Thyroid gland (tissue), 4 donors: ENCODE data around the gene TMEM167B. TPM values are rescaled to one million over a fixed set of nuclear protein-coding genes. Genes with fewer than 3 reads are reported as not detected.

ENCODE experiments used
- DNase-seq, 2 donors: peaks; one replicate each; pipeline ENCODE4 v3.0.0-alpha.2; 2019
- H3K27ac ChIP-seq, 3 donors: fragments of 200-600 bp; sonication (generic); 1 replicate in 2 of 3; 2 replicates in 1 of 3; pipeline ENCODE4 v1.5.1; 2016 to 2019; ENCODE audit warnings: mild to moderate bottlenecking in 1 of 3, moderate library complexity in 1 of 3
- H3K27me3 ChIP-seq: fragments of 200-600 bp; sonication (generic); one replicate; pipeline ENCODE4 v1.5.1; 2019
- H3K36me3 ChIP-seq, 2 donors: fragments of 200-600 bp; sonication (generic); one replicate each; pipeline ENCODE4 v1.5.1; 2016 to 2019
- H3K4me1 ChIP-seq, 2 donors: fragments of 200-600 bp; sonication (generic); one replicate each; pipeline ENCODE4 v1.5.1; 2017 to 2019
- H3K4me3 ChIP-seq, 3 donors: fragments of 200-600 bp; sonication (generic); replicated peaks in 1 of 3; 1 replicate in 2 of 3; 2 replicates in 1 of 3; pipeline ENCODE4 v1.5.1; 2016; ENCODE audit warnings: mild to moderate bottlenecking in 1 of 3
- H3K9me3 ChIP-seq: fragments of 200-600 bp; sonication (generic); one replicate; pipeline ENCODE4 v1.5.1; 2017
- POLR2A ChIP-seq, 2 donors: fragments of 450-650 bp; IDR thresholded peaks; one replicate each; pipeline ENCODE4 v1.6.1; 2017; ENCODE audit warnings: antibody characterized with exemption in 2 of 2, mild to moderate bottlenecking in 2 of 2, moderate library complexity in 1 of 2
- WGBS, 2 donors: methylation state at CpG; one replicate each; pipeline ENCODE4 v1.1.5; 2017; 5-methylcytosine and 5-hydroxymethylcytosine counted together
- intact Hi-C: fragments of 100-400 bp; cut with DNase I; formaldehyde crosslinking; loops from one replicate; pipeline ENCODE4 v1.15.1; 2023
- total RNA-seq, 4 donors: library from RNA; depleted of rRNA; stranded (reverse); fragments of >200 nt; gene quantifications; one replicate each; pipeline ENCODE4 v1.2.3, GENCODE V29; 2016
- TF ChIP-seq, protein P1 (sequence below), 6 experiments: fragments of 200-600 bp in 3 of 6; fragments of 450-650 bp in 3 of 6; sonication (generic) in 3 of 6; IDR thresholded peaks; one replicate each; pipeline ENCODE4 v1.5.1; 2016 to 2019; ENCODE audit warnings: antibody characterized with exemption in 6 of 6, mild to moderate bottlenecking in 2 of 6, inconsistent platforms in 1 of 6, moderate library complexity in 1 of 6

TMEM167B gene
- total RNA-seq, 4 donors from 2014 or later: 36.5 to 46.5 (median 39.2) TPM

DNA sequence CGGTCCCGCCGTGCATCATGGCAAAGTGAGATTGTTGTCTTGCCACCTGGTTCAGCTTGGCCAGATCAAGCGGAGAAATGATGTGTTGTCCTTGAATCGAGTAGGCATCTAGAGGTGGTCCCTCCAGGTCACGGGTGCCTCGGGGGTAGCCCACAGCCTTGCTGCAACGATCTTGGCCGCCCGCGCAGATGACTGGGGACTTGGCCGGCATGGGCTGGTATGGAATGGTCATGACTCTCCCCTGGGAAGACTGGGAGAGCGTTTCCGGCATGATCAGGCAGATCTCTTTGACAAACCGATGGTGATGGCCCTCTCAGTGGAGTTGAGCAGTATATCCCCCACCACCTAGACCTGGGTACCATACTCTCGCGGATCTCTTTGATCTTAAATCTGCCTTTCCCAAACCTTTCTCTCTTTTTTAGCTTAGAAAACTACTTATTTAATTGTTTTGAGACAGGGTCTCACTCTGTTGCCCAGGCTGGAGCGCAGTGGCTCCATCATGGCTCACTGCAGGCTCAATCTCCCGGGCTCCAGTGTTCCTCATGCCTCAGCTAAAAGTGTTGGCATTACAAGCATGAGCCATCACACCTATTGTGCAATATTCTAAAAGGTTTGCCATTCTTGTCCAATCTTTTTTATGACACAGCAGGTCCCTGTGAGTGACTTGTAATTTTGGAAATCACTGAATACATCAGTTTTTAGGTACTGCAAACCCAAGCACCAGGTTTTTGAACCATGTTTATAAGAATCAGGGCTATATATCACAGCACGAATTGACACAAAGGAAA lies 14.0 kb downstream of the TMEM167B start:
- 88 to 92% methylated on average over 14 to 18 of the region's 20 CpGs for WGBS, 2 donors

GRCh38 chr1:109105881-109106280 lies 15.3 kb downstream of the TMEM167B start:
- Histone ChIP-seq H3K9me3 (no peaks in the 10 kb centered on the region), H3K4me3 (no peak overlapping the region), H3K27ac (no peak overlapping the region), H3K36me3 (no peaks in the 10 kb centered on the region), H3K4me1 (peaks cover 4 to 7% of the 10 kb centered on the region in 2 donors), H3K27me3 (no peaks in the 10 kb centered on the region)
- TF ChIP-seq POLR2A (IDR thresholded peaks at IDR 0.05): no peak
- TF ChIP-seq, protein P1, sequence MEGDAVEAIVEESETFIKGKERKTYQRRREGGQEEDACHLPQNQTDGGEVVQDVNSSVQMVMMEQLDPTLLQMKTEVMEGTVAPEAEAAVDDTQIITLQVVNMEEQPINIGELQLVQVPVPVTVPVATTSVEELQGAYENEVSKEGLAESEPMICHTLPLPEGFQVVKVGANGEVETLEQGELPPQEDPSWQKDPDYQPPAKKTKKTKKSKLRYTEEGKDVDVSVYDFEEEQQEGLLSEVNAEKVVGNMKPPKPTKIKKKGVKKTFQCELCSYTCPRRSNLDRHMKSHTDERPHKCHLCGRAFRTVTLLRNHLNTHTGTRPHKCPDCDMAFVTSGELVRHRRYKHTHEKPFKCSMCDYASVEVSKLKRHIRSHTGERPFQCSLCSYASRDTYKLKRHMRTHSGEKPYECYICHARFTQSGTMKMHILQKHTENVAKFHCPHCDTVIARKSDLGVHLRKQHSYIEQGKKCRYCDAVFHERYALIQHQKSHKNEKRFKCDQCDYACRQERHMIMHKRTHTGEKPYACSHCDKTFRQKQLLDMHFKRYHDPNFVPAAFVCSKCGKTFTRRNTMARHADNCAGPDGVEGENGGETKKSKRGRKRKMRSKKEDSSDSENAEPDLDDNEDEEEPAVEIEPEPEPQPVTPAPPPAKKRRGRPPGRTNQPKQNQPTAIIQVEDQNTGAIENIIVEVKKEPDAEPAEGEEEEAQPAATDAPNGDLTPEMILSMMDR (IDR thresholded peaks at IDR 0.05): no peak
- intact Hi-C loops: no loop called here
- DNase-seq: no peak
- 78 to 79% methylated on average over 4 of the region's 4 CpGs for WGBS, 2 donors

More for the DNA sequence above, 14.0 kb downstream of the TMEM167B start:
- no peaks in the 10 kb centered on the region for H3K36me3 ChIP-seq
- H3K9me3 ChIP-seq: no peaks in the 10 kb centered on the region
- no peak overlapping the region for H3K4me3 ChIP-seq
- H3K27ac ChIP-seq: no peak overlapping the region
- intact Hi-C loops: no loop called here
- no peak for TF ChIP-seq POLR2A (IDR thresholded peaks at IDR 0.05)
- TF ChIP-seq, protein P1 (IDR thresholded peaks at IDR 0.05): no peak
- H3K4me1 ChIP-seq: peaks cover 4 to 10% of the 10 kb centered on the region in 2 donors
- DNase-seq: no peak
- H3K27me3 ChIP-seq: no peaks in the 10 kb centered on the region

DNA sequence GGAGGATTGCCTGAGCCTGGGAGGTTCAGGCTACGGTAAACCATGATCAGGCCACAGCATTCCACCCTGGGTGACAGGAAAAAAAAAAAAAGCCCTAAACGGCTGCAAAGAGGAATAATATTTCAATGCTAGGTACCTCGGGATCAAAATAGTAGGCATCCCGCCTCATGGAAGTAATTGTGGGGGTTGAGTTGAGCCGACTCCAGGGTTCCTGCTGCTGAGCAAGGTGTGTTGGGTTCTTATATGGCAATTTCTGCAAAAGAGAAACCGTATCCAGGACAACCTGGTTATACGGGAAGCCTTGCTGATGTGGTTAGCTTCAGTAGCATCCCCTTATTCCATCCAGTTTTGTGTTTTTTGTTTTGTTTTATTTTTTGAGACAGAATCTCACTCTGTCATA lies 17.2 kb downstream of the TMEM167B start:
- Histone ChIP-seq H3K4me1 (peaks cover 5% of the 10 kb centered on the region in 2 donors), H3K27ac (no peak overlapping the region), H3K4me3 (no peak overlapping the region), H3K36me3 (no peaks in the 10 kb centered on the region), H3K9me3 (no peaks in the 10 kb centered on the region), H3K27me3 (no peaks in the 10 kb centered on the region)
- DNase-seq: no peak
- WGBS, 2 donors: 84 to 87% methylated on average over 7 of the region's 7 CpGs
- TF ChIP-seq POLR2A (IDR thresholded peaks at IDR 0.05): no peak
- TF ChIP-seq, protein P1 (IDR thresholded peaks at IDR 0.05): no peak
- intact Hi-C loops: no loop called here

DNA sequence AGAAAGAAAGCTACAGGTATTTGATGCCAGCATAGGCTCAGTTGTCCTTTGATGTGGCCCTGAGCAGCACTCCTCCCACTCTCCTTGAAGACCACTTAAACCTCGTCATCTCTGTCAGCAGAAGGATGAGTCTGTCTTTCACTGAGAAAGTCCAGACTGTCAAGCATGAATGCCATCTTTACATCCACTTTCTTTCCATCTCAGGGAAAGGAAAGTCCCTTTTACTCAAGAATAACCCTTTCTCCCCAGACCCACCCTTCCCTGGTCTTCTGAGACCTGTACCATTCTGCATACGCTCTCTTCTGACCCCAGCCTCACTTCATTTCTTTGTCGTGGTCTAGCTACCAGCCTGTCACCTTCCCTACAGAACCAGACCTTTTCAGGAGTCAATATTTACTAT lies 19.3 kb downstream of the TMEM167B start:
- Histone ChIP-seq H3K4me3 (no peak overlapping the region), H3K9me3 (no peaks in the 10 kb centered on the region), H3K4me1 (peaks cover 13 to 21% of the 10 kb centered on the region in 2 donors), H3K27ac (no peak overlapping the region), H3K36me3 (no peaks in the 10 kb centered on the region), H3K27me3 (no peaks in the 10 kb centered on the region)
- WGBS, 2 donors: 63 to 65% methylated on average over 3 of the region's 3 CpGs
- DNase-seq: no peak
- intact Hi-C loops: loop anchor here (5.0 kb wide), 1 partner anchor 87 kb away; no protein-coding TSS in a partner anchor
- no peak for TF ChIP-seq POLR2A (IDR thresholded peaks at IDR 0.05)
- TF ChIP-seq, protein P1 (IDR thresholded peaks at IDR 0.05): no peak

DNA sequence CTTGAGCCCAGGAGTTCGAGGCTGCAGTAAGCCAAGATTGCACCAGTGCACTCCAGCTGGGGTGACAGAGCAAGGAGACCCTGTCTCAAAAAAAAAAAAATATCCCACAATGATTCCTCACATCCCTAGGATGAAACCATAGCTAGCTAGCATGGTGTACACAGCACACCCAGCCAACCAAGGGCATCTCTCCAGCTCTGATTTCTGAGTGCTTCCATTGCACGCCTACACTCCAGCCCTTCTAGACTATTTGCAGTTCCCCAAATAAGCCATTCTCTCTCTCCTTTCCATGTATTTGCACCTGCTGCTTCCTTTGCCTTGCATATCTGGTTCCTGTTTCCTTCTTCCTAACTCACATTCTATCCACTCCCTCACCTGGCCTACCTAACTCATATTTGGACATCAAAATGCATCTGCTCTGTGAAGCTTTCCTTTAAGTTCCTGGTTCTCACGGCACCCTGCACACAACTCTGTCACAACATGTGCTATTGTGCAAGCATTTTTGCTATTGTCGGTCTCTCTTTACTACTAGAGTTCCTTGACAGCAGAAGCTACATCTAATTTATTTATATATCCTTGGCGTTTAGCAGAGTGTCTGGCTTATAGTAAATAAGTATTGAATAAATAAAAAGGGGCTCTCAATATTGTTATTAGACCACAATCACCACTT lies 21.0 kb downstream of the TMEM167B start:
- no peak for DNase-seq
- Histone ChIP-seq H3K4me3 (no peak overlapping the region), H3K9me3 (no peaks in the 10 kb centered on the region), H3K27me3 (no peaks in the 10 kb centered on the region), H3K36me3 (no peaks in the 10 kb centered on the region), H3K4me1 (peaks cover 13 to 21% of the 10 kb centered on the region in 2 donors), H3K27ac (no peak overlapping the region)
- TF ChIP-seq POLR2A (IDR thresholded peaks at IDR 0.05): no peak
- TF ChIP-seq, protein P1 (IDR thresholded peaks at IDR 0.05): no peak
- 78 to 79% methylated on average over 5 of the region's 5 CpGs for WGBS, 2 donors
- intact Hi-C loops: loop anchor here (5.0 kb wide), 1 partner anchor 86 kb away; no protein-coding TSS in a partner anchor
